Dedifferentiated amniotic fluid mesenchymal stem cell (primary cell): Measurements from ENCODE around the gene CLECL1.

ENCODE experiments used
- DNase-seq: peaks from one replicate; pipeline ENCODE4 v3.0.0-alpha.2; 2016; ENCODE audit errors: extremely low spot score

CLECL1 gene

GRCh38 chr12:9732921-9733461 is at the start of gene CLECL1:
Gene CLECL1, minus strand, starts transcription at chr12:9733097.
- no peak for DNase-seq

- DNase-seq = no peak
Observed at GRCh38 chr12:9781360-9781759, 48.5 kb upstream of the CLECL1 start.

- DNase-seq = no peak
Observed at GRCh38 chr12:9779209-9779608, 46.3 kb upstream of the CLECL1 start.

- no peak for DNase-seq
Observed at GRCh38 chr12:9776781-9777180, 43.9 kb upstream of the CLECL1 start.

DNA sequence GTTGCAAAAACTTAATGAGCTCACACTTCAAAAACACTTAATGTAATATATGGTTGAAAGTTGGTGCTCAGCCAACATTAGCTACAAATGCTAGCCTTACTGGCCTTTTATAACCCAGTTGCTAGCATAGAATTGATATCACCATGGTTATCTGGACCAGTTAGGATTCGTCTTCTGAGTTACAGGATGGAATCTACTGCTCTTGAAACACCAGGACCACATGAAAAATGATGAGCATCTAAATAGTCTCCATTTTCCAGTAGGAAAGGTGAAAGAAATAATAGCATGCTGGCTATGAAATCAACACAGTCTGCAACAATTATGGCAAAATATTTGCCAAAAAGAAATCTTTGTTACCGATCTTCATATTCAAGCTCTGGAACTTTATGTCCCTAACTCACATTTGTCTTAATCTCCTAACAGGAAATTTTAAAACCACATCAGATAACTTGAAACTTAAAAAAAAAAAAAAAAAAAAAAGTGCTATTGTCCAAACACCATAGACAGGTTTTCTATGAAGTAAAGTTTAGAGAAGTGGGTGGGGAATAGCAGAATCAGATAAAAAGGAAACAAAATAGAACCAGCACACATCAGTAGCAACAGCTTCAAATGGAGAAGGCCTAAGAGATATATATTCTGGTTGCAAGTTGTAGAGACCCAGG is 40.5 kb upstream of the CLECL1 start:
- no peak for DNase-seq

DNA sequence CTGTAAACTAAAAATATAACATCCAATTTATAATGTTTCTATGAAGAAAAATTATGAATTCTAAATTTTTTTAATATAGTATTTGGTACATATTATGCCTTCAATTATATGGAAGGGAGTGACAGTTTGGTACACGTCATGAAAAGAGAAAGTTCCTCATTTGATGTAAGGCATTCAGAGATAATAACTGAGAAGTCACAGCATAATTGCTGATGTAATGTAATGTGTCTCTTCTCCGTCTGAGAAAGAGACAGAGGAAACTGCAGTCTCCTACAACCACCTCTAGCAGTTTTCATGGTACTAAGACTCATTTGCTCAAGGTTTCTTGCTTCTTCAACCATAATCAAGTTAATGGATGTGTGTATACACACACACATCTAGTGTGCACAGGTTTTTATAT is 30.1 kb upstream of the CLECL1 start:
- DNase-seq = no peak

DNA sequence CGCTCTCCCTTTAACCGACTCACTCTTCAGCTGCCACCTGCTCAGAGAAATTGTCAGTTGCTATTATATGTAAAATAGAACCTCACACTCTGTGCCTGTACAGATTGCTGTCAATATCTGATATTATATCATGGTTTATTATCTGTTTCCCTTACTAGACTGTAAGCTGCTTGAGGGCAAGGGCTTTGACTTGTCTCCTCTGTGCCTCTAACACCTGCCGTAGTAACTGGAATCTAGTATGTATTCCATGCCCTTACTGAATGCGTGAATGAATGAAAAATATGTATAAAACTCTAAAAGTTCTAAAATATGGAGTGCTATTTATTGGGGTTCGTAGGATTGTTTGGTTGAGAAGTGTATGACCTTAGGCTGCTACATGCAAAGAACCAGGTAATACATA is 29.5 kb upstream of the CLECL1 start:
- DNase-seq = no peak

DNA sequence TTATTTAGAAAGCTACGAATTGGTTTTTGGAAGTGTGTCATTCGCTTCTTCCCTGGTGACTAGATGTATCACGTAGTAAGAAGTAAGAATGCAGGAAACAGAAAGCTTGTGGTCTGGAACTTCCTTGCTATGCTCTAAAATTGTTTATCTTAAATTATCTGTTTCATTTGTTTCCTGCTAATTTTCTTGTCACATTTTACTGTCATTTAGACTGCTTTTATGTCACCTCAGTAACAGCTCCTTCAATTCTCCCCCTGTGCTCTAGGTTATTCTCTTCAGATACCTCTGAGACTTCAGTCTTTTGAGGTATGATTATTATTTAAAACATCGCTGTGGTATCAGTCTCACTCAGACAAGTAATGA is 28.5 kb upstream of the CLECL1 start:
- no peak for DNase-seq

GRCh38 chr12:9760699-9761418 is 28.0 kb upstream of the CLECL1 start, which contains the start of gene CD69:
Gene CD69, minus strand, starts transcription at chr12:9760901. Its CDS starts 81 bp downstream, at chr12:9760820.
- DNase-seq = no peak

- DNase-seq = no peak
Observed at GRCh38 chr12:9760120-9760519, 27.2 kb upstream of the CLECL1 start.

DNA sequence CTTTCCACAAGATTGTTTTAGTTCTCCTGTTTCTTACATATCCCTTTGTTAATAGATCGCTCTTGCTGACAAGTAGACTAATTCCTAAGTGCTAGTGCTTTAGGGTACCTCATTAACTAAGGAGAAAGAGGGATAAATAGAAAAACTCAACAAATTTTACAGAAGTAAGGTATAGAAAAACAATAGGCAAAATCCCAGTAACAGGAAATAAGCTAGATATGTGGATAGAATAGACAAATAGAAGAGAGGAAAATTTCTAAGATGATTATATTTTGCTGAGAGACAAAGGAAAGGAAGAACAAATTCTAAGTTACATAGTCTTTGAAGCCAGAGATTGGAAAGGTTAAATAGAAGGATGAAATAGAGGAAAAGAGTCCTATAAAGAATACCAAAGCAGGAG is 26.8 kb upstream of the CLECL1 start:
- no peak for DNase-seq

GRCh38 chr12:9758119-9758518 is 25.2 kb upstream of the CLECL1 start:
- DNase-seq = no peak

DNA sequence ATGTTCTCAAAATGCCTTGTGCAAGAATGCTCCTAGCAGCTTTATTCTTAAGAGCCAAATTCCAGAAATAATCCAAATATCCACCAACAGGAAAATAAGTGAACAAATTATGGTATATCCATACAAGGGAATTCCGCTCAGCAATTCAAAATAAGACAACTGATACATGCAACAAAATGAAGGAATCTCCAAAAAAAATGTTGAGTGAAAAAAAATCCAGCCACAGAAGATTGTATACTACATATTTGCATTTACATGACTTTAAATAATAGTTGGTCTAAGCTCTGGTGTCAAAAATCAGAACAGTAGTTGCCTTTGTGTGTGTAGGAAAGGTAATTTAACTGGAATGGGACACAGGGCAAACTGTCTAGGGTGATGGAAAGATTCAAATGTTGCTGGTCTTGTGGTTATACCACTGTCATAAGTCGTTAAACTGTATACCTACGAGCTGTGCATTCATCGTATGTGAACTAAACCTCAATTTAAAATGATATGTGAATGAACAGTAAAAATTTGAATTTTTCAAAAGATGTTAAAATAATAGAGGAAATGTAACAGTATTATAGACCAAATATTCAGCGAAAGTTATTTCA is 24.6 kb upstream of the CLECL1 start:
- DNase-seq = no peak

DNA sequence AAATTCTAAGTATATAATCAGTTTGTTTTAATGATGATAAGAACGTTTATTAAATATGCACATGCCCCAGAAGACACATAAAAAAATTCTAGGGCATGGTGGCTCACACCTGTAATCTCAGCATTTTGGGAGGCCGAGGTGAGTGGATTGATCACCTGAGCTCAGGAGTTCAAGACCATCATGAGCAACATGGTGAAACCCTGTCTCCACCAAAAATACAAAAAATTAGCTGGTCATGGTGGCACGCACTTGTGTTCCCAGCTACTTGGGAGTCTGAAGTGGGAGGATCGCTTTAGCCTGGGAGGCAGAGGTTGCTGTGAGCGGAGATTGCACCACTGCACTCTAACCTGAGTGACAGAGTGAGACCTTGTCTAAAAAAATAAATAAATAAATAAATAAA is 23.8 kb upstream of the CLECL1 start:
- DNase-seq = no peak

DNA sequence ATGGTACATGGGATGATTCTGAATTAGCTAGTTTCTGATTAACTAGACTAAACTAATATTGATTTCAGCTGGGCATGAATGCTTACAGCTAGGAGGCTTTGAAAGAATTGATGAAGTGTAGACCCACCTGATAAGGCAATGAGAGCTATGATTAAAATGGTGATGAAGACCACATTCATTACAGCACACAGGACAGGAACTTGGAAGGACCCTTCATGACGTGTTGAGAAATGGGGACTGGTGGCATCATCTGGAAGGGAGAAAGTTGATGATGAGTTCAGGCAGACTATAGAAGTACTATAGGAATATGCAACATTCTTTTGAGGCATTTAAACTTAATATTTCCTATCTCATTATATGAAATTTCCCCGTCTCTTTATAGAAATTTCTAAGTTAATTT is 23.3 kb upstream of the CLECL1 start:
- no peak for DNase-seq

DNA sequence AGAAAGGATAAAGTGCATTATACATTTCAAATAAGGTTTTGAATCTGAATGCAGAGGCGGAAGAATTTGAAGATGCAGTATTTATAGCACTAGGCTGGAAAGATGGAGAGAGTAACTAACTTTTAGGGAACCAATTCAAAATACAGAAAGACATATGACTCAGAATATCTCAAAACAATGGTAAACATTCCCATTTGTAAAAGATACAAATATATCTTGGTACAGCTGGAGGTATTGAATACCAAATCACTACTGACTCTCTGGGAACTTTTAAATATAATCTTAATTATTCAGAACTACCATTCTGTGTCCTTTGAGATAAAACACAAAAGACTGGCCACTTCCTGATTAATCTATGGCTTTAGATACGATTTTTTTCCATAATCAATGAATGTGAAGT is 22.7 kb upstream of the CLECL1 start:
- no peak for DNase-seq

DNA sequence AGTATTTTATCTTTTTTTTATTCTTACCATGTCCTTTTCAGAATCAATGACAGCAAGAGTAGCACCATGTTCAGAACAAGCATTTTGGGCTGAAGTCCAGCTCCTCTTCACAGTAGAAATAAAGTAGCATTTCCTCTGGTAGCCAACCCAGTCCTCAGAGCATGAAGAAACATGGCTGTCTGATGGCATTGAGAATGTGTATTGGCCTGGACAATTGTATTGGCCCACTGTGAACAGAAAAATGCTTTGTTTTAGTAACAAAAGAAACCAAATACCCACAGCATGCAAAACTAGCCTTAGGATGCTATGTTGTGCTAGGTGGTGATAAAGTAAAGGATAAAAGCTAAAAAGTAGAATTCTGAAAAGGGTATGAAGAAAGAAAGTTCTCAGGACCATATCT is 22.1 kb upstream of the CLECL1 start:
- no peak for DNase-seq

DNA sequence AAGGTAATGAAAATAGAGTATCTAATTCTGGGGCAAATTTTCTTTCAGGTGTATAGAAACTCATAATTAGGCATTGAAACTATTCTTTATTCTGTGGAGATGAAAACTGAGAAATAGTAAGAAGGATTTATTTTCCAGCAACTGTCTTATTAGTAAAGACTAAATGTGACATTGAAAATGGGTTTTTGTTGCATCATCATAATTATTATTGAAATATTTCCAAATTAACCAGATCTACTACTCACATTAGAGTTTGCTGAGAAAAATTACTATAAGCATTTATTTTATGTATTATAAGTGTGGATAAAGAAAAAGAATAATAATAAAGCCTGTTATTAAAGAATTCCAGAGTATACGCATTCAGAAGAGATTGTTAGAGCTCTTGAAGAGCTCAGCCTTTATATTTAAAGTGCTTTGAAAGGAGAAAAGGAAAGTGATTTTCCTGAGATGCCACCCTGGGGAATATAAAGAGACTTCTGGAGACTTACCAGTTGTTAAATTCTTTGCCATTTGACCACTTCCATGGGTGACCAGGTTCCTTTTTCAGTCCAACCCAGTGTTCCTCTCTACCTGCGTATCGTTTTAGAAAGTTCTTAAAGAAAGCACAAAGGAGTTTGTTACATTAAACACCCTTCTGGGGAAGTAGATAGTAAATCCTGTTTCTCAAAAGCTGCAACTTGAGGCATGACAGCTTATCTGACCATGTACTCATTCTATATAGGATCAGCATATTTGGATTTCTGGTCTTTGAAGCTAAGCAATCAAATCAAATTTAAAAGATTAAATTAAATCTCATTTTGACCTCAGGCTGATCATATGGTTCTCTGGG is 21.4 kb upstream of the CLECL1 start:
- DNase-seq = no peak

GRCh38 chr12:9753498-9753897 is 20.6 kb upstream of the CLECL1 start:
- no peak for DNase-seq

DNA sequence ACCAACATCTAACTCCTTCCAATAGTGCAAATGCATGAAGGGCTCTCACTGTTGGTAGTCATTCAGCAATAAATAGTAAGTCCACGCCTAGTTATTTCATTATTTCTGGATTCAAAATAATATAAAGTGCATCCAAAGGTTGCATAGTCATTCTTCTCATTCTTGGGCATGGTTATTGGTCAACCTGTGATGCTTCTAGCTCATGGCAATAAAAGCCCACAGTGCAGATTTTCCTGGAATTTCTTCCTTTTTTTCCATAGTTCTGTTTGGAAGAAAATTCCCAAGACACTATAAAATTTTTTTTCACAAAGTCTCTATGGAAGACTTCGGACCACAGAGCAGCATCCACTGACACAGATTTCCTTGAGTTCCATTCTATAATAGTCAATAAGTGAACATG is 20.2 kb upstream of the CLECL1 start:
- no peak for DNase-seq

- no peak for DNase-seq
Observed at GRCh38 chr12:9752145-9752933, 19.4 kb upstream of the CLECL1 start.
